ENCODE data around the gene PSMB9. TPM values are rescaled to one million over a fixed set of nuclear protein-coding genes. Genes with fewer than 3 reads are reported as not detected.

The PSMB9 gene
- total RNA-seq, 3 donors from 2014 or later: 37.4 to 108 (median 39.0) TPM

GRCh38 chr6:32835167-32835893, 18.7 kb upstream of the PSMB9 start:
- ATAC-seq (no peak), DNase-seq (no peak)
- no peaks in the 10 kb centered on the region for H3K9me3 ChIP-seq
- peaks cover 11% of the 10 kb centered on the region for H3K4me1 ChIP-seq (ENCODE audit: low read depth)
- no peak for TF ChIP-seq CTCF (IDR thresholded peaks at IDR 0.05)
- intact Hi-C loops (cut with DNase I, micrococcal nuclease): no loop called here
- no peak overlapping the region for H3K4me3 ChIP-seq
- H3K36me3 ChIP-seq (ENCODE audit: low read depth): no peaks in the 10 kb centered on the region

- Histone ChIP-seq H3K4me1 (ENCODE audit: low read depth) (peaks cover 14% of the 10 kb centered on the region), H3K36me3 (ENCODE audit: low read depth) (no peaks in the 10 kb centered on the region), H3K9me3 (no peaks in the 10 kb centered on the region), H3K4me3 (no peak overlapping the region)
- no peak for TF ChIP-seq CTCF (IDR thresholded peaks at IDR 0.05)
- no peak for DNase-seq
- intact Hi-C loops (cut with DNase I, micrococcal nuclease): no loop called here
- ATAC-seq: no peak
Measured at GRCh38 chr6:32836873-32837272, 17.1 kb upstream of the PSMB9 start.

- H3K9me3 ChIP-seq: no peaks in the 10 kb centered on the region
- TF ChIP-seq CTCF (IDR thresholded peaks at IDR 0.05): no peak
- ATAC-seq (no peak), DNase-seq (no peak)
- no peaks in the 10 kb centered on the region for H3K36me3 ChIP-seq (ENCODE audit: low read depth)
- intact Hi-C loops (cut with DNase I, micrococcal nuclease): loop anchor here in 1 of 2 donors (2.0 kb wide), 1 partner anchor 31 kb away; no protein-coding TSS in a partner anchor
- H3K4me1 ChIP-seq (ENCODE audit: low read depth): peaks cover 18% of the 10 kb centered on the region
- peak overlapping the region; percentile 42 for H3K4me3 ChIP-seq
Measured at GRCh38 chr6:32837651-32838113, 16.3 kb upstream of the PSMB9 start.

GRCh38 chr6:32838114-32838958, 15.7 kb upstream of the PSMB9 start, which contains the start of gene TAP2:
TSS of gene TAP2 (minus strand) at chr6:32838739. CDS start at chr6:32838233, 506 bp downstream.
- intact Hi-C loops (cut with DNase I, micrococcal nuclease): loop anchor here in 1 of 2 donors (2.0 kb wide), 1 partner anchor 30 kb away; no protein-coding TSS in a partner anchor
- TF ChIP-seq CTCF (IDR thresholded peaks at IDR 0.05): peak; percentile 97
- no peaks in the 10 kb centered on the region for H3K36me3 ChIP-seq (ENCODE audit: low read depth)
- H3K4me1 ChIP-seq (ENCODE audit: low read depth): peaks cover 24% of the 10 kb centered on the region
- no peaks in the 10 kb centered on the region for H3K9me3 ChIP-seq
- peak within 1 kb of the TSS; percentile 42 for H3K4me3 ChIP-seq
- ATAC-seq (peak; percentile 96), DNase-seq (peak; percentile 97 to 99 (median 99))

- ATAC-seq (no peak), DNase-seq (no peak)
- Histone ChIP-seq H3K4me1 (ENCODE audit: low read depth) (peaks cover 24% of the 10 kb centered on the region), H3K4me3 (no peak overlapping the region), H3K36me3 (ENCODE audit: low read depth) (no peaks in the 10 kb centered on the region), H3K9me3 (no peaks in the 10 kb centered on the region)
- intact Hi-C loops (cut with DNase I, micrococcal nuclease): loop anchor here in 1 of 2 donors (2.0 kb wide), 1 partner anchor 29 kb away; no protein-coding TSS in a partner anchor
- no peak for TF ChIP-seq CTCF (IDR thresholded peaks at IDR 0.05)
Measured at GRCh38 chr6:32839356-32839755, 14.6 kb upstream of the PSMB9 start.

All from mucosa of descending colon (tissue), 3 donors.